HG03103 (cell line): ENCODE data around the gene MEX3C.

Experiments
- ATAC-seq: cut with Tn5 transposase; IDR thresholded peaks from one replicate; pipeline ENCODE4 v1.9.1; 2021; ENCODE audit warnings: low read depth; ENCODE audit not compliant: unreplicated experiment

Gene MEX3C

DNA sequence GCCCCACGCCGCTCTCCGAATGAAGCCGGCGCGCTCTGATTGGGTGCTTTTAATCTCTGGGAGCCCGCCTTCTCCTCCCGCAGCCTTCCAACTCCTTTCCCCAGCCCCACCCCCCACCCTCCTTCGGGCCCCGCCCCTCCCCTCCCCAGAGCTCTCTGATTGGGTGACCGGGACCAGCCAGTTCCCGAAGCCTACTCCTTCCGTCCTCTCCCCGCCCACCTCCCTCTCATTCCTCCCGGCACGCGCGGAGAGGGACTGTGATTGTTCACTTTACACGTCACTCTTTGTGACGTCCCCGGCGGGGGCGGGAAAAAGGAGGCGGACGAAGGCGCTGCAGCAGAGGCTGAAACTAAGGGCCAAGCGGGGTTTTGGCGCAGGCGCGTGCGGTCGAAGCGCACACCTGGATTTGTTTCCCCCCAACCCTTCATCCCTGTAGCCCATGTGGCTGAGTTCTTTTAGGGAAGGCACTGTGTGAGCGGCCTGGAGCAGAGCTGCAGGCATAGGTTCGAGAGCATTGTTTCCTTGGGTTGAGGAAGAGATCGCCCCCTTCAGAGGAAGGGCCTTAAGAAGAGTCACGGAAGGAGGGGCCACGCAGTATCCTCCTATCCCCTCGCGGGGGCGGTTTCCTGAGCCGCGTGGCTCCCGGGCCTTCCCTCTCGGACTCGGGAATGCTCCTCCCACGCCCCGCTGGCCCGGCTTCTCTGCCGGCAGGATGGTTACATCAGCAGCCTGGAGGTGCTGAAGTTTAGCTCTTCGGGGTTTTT, at the start of gene MEX3C:
TSS of gene MEX3C (minus strand) at position 21 of the 764 bp plus-strand sequence. CDS start 361 bp downstream, outside the sequence.
- peak; percentile 71 for ATAC-seq

GRCh38 chr18:51241226-51241625, 43.7 kb upstream of the MEX3C start:
- no peak for ATAC-seq

DNA sequence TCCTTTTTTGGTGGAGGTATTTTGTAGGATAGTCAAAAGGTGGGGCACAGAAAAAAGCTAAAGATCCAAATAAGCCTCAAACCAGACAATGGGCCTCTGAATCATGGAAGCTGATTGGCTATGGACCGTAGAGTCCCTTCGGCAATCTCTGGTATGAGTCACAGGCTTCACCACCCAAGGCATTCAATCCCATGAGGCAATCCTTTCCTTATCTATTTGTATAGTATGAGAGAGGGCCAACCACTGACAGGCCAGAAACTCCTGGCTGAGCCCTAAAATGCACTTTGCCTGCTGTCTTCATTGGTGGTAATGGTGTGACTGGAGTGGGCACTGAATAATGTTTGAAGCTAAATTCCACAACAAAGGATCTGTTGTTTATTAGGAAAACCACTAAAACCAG, 38.7 kb upstream of the MEX3C start:
- ATAC-seq = no peak

GRCh38 chr18:51235009-51235789, 37.7 kb upstream of the MEX3C start:
- ATAC-seq = peak; percentile 82

- ATAC-seq = no peak
These were observed 36.9 kb upstream of the MEX3C start for GRCh38 chr18:51234117-51235008.

DNA sequence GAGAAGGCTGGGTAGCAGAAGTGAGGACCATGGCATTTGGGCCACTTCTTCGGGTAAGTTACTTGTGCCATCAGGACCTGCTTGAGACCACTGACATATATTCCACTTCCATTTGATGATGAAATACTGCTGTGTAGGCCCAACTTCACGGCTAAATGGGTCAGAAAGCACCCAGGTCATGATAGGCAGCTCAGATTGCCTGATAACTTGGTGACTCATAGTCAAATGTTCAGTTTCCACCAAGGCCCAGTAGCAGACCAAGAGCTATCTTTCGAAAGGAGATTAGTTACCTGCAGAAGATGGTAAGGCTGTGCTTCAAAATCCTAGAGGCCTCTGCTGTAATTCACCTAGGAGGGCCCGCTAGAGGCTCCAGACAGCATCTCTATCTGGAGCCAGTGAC, 31.8 kb upstream of the MEX3C start:
- ATAC-seq = no peak

DNA sequence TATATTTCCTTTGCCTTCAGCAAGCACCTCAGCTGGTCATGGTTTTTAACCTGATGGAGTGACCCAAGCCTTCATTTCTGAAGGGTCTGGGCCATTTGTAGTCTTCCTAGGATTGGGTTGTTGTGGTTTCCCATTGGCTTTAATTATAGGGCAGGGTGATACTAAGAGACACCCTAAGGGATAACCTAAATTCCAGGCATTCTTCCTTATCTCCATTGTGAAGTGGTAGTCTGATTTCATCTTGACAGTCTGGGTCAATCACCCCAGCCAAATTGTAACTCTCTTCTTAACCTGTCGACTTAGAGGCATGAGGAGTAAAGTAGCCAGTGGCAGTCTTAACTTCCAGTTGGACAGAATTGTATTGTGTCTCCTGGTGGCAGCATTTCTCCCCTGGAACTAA, 30.2 kb upstream of the MEX3C start:
- ATAC-seq = no peak

- ATAC-seq = no peak
These were observed 29.3 kb upstream of the MEX3C start for GRCh38 chr18:51226587-51227350.

GRCh38 chr18:51226068-51226467, 28.6 kb upstream of the MEX3C start:
- no peak for ATAC-seq

DNA sequence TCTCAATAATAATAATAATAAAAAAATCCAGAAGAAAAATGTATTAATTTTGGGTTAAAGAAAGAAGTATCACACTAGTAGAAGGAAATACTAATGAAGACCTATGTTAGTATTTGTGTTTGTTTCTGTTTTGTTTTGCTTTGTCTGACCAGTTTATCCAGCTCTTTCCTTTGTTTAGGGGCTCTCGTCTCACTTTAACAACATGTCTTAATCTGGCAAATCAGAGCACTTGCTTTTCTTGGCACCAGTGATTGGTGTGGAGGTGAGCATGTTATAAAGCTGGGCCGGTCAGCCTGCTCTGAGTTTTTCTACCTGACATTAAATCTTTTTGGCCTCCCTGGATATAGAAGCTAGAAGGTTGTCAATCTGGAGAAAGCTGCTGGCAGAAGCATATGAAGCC, 15.1 kb upstream of the MEX3C start:
- ATAC-seq = no peak

GRCh38 chr18:51211552-51211951, 14.1 kb upstream of the MEX3C start:
- ATAC-seq = peak; percentile 97

GRCh38 chr18:51196811-51197660, 445 bp downstream of the MEX3C start:
- no peak for ATAC-seq

GRCh38 chr18:51196118-51196810, 1.2 kb downstream of the MEX3C start:
- no peak for ATAC-seq

- no peak for ATAC-seq
These were observed 1.9 kb downstream of the MEX3C start for GRCh38 chr18:51195451-51196117.

DNA sequence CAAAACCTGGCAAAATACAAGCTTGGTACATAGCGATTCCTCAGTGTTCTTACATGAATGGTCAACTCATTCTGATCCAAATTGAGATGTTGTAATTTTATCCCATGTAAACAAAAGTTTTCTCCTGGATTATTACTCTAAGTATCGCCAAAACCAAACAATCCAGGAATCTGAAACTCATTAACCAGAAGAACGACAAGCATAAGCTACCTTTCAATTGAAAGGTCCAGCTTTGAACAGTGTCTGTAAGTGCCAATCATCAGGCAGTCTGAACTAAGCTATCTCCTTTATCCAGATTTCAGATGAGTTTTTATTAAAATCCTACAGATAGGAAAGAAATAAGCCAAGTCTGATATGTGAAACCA, 2.4 kb downstream of the MEX3C start:
- no peak for ATAC-seq

DNA sequence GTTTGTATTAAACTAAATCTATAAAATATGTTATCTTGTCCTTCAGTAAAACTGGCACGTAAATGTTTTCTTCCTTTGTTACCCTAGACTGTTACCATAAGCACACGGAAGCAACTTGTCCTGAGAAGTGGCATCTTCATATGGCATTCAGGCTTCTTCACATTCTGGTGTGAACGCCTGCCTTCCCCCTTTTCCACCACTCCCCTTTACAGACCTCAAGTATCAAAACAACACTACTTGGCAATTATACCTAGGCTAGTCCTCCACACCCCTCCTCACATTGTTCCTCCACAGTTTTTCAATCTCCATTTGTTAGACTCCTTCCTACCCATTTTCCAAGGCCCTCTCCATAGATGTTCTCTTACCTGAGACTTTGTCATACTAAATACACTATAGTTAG, 2.9 kb downstream of the MEX3C start:
- no peak for ATAC-seq

DNA sequence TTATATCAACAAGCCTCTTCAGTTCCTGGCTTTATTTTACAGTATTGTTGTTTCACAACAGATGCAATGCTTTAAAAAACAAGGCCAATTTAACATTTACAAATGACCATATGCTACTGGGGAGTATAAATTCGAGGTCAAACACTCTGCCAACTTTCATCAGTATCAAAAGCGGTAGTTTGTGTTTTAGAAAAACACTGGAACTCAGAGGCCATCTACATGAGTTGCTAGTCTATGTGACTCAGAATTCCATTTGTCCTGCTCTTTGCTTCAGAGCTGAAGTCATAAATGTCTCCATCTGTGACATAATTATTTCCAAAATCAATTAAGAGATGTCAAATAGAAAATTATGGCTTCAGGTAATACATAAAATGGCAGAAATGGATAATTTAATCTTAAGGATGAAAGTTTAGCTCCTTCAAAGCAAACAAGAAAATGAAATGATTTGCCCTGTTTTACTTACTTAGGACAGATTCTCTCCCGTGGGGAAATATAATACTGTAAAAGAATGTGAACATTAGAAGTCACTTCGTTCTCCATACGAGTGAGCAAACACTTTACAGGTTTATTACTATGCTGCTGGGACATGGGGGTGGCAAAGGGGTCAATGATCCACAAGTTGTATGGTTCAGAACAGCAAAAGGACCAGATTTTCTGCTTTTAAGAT, 3.7 kb downstream of the MEX3C start:
- ATAC-seq = no peak

DNA sequence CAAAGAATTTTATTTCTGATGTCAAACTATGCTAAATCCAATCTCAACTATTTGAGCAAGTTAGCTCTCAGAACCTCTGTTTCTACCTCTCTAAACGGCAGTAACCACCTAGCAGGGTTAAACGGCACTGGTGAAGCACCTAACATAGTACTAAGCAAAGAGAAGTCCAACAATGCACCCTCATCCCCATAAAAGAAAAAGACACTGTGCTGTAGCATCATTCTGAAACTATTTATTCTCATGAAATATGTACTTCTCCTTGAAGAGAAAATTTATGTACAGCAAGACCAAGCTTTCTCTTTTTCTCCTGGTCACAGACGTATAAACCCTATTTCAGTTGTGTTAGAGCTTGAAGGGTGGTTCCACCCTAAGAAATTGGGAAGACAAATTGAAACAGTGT, 4.8 kb downstream of the MEX3C start:
- ATAC-seq = no peak
